Activated T-cell treated with anti-CD3 and anti-CD28 coated beads for 24 hours (primary cell): ENCODE results near the gene CPEB4.

Experiments used
- DNase-seq: peaks from one replicate; pipeline ENCODE4 v3.0.0-alpha.2; 2020; ENCODE audit warnings: low read depth

Gene CPEB4

GRCh38 chr5:173973616-173973969 is 85.4 kb downstream of the CPEB4 start:
- DNase-seq, result no peak

DNA sequence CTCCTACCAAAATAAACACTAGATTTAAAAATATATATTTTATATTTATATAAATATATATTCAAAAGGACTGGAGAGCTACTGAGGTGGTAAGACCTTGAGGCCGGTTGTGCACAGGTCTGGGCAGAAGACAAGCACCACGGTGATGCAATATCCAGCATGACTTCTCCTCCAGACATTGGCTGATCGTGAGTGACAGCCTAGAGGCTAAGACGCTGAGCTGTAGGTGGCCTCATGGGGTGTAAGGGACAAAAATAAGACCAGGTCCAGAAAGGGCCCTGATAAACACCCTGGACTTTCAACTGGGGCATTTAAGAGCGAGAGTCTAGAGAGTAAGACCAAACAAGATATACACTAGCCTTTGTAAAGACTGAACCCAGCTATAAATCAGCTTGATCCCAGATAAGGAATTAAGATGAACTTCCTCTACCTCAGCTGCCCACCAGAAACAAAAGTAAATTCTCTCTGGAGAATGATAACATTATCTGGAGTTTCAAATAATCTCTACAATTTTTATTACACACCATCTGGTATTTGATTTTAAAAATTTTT is 86.6 kb downstream of the CPEB4 start:
- DNase-seq, result no peak

GRCh38 chr5:173981185-173981761 is 93.1 kb downstream of the CPEB4 start:
- DNase-seq, result no peak

- no peak for DNase-seq
Measured at GRCh38 chr5:173984218-173984617, 96.1 kb downstream of the CPEB4 start.

GRCh38 chr5:173988554-173989431 is 100.6 kb downstream of the CPEB4 start, which contains the start of gene C5orf47:
Gene C5orf47, plus strand, starts transcription at chr5:173989170. Its CDS starts 94 bp downstream, at chr5:173989264.
- no peak for DNase-seq

DNA sequence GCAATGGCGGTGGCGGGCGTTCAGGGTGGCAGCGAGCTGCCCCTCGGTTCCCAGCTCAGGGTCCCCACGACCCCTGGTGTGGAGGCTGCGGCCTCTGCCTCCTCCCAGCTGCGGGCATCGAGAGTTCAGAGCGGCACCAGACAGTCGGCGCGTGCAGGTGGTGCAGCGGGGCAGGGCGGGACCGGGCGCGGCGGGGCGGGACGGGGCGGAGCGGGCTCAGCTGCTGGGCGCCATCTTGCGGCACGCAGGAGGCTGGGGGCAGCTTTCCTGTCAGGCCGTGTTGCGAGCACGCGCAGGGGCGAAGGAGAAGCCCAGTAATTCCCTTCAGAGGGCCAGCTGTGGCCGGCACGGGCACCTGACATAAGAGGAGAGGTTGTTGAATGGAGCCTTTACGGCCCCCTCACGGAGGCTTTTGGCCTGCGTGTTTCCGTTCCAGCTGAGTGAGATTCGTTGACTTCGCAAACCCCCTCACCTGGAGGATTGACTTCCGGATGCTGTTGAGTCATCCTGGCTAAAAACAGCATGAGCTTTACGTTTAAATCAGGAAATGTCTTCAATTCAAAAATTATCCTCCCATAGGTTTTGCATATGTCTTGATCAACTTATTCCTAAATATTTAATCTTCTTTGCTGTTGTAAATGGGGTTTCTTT is 101.4 kb downstream of the CPEB4 start:
- no peak for DNase-seq

GRCh38 chr5:173997331-173997730 is 109.2 kb downstream of the CPEB4 start:
- no peak for DNase-seq

GRCh38 chr5:173998531-173998930 is 110.4 kb downstream of the CPEB4 start:
- DNase-seq, result no peak

DNA sequence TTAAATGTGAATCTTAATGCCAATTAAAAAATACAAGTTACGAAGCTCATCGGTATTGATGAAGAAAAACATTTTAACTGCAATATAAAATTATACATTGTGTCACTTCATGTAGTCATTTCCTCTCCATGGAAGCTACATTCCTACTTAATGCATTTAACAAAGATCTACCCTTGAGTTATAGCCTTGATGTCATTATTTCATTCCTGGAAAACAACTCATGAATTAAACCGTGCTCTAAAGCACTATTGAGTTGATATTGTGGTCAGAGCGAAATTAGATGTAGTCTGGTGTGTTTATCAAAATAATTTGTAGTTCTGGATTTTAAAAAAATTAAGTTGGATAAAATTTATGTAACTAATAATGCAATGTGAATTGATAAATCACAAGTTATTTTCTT is 111.9 kb downstream of the CPEB4 start:
- no peak for DNase-seq

DNA sequence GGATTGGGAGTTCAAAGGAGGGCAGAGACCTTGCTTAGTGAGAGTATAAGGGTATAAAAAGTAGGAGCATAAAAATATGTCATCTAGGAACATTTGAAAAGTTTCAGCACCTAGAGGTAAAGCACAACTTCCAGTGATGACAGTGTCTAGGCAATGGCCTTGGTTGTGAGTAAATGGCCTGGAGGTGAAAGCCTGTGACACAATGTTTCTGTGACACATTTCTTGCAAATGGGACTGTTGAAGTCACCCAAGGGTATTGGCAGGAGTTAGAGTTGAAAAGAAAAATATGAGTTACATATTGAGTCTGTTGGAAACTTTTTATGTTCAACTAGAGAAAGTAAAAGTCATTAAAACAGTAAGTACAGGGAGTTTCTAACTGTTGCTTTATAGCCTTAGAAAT is 115.6 kb downstream of the CPEB4 start:
- DNase-seq, result no peak

DNA sequence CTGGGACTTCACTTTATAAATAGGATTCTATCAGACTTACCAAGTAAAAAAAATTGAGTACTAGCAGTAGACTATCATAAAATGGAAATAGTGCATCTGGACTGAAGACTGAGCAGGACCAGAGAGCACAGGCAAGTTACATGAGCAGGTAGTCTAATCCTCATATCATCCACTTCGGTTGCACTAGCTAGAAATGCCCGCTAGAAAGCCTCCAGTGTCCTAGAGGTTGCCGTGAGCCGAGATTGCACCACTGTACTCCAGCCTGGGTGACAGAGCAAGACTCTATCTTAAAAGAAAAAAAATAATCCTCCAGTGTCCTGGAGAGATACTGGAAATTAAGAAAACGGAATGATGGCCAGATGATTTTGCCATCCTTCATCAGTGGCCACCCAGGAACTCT is 120.8 kb downstream of the CPEB4 start:
- no peak for DNase-seq

DNA sequence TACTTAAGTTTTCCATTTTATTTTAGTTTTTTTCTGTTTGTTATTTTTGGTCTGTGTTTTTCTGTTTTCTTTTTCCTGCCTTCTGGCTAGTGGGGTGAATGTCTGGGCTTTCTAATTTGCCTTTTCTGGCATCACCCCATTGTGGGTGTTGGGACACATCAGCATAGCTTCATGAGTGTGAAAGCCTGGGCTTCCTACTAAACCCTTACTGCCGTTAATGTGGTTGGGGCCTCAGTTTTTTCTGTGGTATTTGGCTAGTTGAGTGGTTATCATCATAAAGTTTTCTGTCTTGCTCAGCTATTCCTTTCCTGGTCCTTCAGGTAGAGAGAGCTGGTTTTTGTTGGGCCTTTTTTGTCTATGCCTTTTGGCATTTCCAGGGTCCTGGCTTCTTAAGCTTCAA is 122.2 kb downstream of the CPEB4 start:
- no peak for DNase-seq

DNA sequence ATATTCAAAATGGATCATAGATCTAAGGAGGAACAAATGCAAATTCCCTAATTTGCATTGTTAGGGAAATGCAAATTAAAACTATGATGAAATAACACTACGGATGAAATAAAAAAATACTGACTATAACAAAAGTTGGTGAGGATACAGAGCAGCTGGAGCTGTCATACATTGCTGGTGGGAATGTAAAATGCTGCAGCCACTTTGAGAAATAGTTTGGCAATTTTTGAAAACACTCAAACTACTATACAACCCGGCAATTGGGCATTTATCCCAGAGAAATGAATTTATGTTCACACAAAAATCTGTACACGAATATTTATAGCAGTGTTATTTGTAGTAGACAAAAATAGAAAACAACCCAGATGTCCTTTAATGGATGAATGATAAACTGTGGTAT is 123.3 kb downstream of the CPEB4 start:
- no peak for DNase-seq
